ENCODE results near the gene XPOT. TPM values are rescaled to one million over a fixed set of nuclear protein-coding genes. Genes with fewer than 3 reads are reported as not detected.

Gene XPOT
- total and polyA plus RNA-seq, 2 of the 4 experiments (the other 2 are of a cell fraction) = 40.9 to 80.8 TPM

DNA sequence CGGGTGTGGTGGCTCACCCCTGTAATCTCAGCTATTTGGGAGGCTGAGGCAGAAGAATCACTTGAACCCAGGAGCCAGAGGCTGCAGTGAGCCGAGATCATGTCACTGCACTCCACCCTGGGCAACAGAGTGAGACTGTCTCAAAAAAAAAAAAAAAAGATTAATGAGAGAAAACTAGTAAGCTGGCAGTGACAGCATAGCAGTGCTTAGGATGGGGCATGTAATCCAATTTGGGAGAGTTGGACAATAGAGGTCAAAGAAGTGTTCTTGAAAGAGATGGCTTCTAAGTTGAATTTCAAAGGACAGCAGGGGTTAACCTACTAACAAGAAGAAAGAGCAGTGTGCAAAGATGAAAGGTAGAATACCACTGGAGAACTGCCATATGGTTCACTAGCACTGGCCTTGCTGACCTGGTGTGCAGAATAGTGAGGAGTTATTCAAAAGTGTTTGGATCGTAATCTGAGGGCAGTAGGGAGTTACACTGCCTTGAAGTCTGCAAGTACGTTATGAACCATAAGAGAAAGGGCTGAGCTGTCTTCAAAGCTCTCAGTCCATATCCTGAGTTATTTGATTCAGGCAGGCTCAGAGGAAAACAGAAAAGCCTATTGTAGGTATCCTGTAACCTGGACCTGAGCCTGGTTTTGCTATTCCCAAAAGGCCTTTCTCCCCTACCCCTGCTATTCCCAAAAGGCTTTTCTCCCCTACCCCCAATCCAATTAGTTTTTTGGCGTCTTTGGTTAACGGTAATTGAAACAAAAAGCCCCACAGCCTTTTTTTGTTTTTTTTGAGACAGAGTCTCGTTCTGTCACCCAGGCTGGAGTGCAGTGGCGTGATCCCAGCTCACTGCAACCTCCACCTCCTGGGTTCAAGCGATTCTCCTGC is 3.4 kb downstream of the XPOT start:
- Histone ChIP-seq H3K23ac (ENCODE audit: low read depth, low read length) (peak overlapping the region; percentile 23; the same call in 1 of the 2 replicates), H4K91ac (ENCODE audit: insufficient read depth, low read depth, low read length) (no peak overlapping the region), H3K9ac (ENCODE audit: low read depth, low read length) (no peak overlapping the region), H3K79me1 (ENCODE audit: low read depth in 1 of 2, low read length in 2 of 2) (peaks cover 24 to 49% of the 10 kb centered on the region in 2 experiments), H4K20me1 (ENCODE audit: insufficient read depth, low read length) (peaks cover 22% of the 10 kb centered on the region), H2AK9ac (replicated peaks; ENCODE audit: low read depth, low read length, poor library complexity) (no peak overlapping the region), H3K4me1 (ENCODE audit: control insufficient read depth, insufficient read depth, low read length) (peaks cover 5% of the 10 kb centered on the region), H3K56ac (ENCODE audit: extremely low read depth, insufficient read depth, low read length) (no peak overlapping the region), H2AFZ (replicated peaks; ENCODE audit: low read length, poor library complexity) (no peak overlapping the region), H2BK5ac (ENCODE audit: low read depth, low read length, poor library complexity, severe bottlenecking) (no peak overlapping the region), H3K4me3 (ENCODE audit: insufficient read depth, low read depth, low read length) (no peak overlapping the region), H2BK15ac (ENCODE audit: low read depth, low read length) (no peak overlapping the region), H3K9me1 (ENCODE audit: insufficient read depth, low read length) (peaks cover 4% of the 10 kb centered on the region), H3K36me3 (ENCODE audit: control insufficient read depth, insufficient read depth, low read length) (peaks cover 13% of the 10 kb centered on the region), H2BK20ac (ENCODE audit: low read depth, low read length) (no peak overlapping the region), H3K4ac (ENCODE audit: low read depth, low read length) (no peak overlapping the region), H3K4me2 (ENCODE audit: low read depth, low read length) (peak overlapping the region; percentile 14; the same call in 1 of the 2 replicates), H4K8ac (ENCODE audit: low read depth in 2 of 2, low read length in 2 of 2) (0 out of 4 replicates have a peak overlapping the region, but pooled peaks of 1 of the 2 experiments have one; percentile 37), H2BK120ac (ENCODE audit: low read depth, low read length) (no peak overlapping the region), H3K27me3 (ENCODE audit: control insufficient read depth, insufficient read depth, low read length) (no peaks in the 10 kb centered on the region), H3K14ac (replicated peaks; ENCODE audit: low read depth, low read length) (no peak overlapping the region), H2AK5ac (ENCODE audit: low read depth, low read length) (no peak overlapping the region), H3K9me3 (ENCODE audit: control insufficient read depth, insufficient read depth, low read length) (no peaks in the 10 kb centered on the region), H3K27ac (ENCODE audit: insufficient read depth, low read length) (no peak overlapping the region), H3K18ac (ENCODE audit: low read depth, low read length) (no peak overlapping the region), H4K5ac (ENCODE audit: low read depth, low read length) (no peak overlapping the region)
- ChIA-PET CTCF (no interaction called here), POLR2A (ENCODE audit: unreplicated experiment) (interaction anchor here (0.6 kb wide), 1 partner anchor 156 kb away, joined by 3 read pairs; no protein-coding TSS in a partner anchor)
- 89% methylated on average over 4 of the region's 9 CpGs; no CpG with 5 or more reads in 1 of the 2 experiments for WGBS, 2 experiments (ENCODE audit: extremely low coverage in 2 of 2, insufficient read length in 1 of 2)
- TF ChIP-seq RCOR1 (IDR thresholded peaks at IDR 0.05; ENCODE audit: insufficient replicate concordance, low read length) (no peak), POLR2A (IDR thresholded peaks at IDR 0.05; ENCODE audit: low read depth, low read length) (0 out of 2 replicates have a peak, but pooled peaks have one; percentile 29)
- in situ Hi-C loops (cut with MboI; ENCODE audit: low sequenced_read_pairs) = no loop called here
- DNase-seq (no peak), ATAC-seq (ENCODE audit: low read depth) (no peak)
- intact Hi-C loops (cut with micrococcal nuclease) = loop anchor here (5.0 kb wide), 1 partner anchor 580 kb away; no protein-coding TSS in a partner anchor
- no TSS peak for BruUV-seq (replicated peaks)
- dilution Hi-C loops (cut with HindIII; ENCODE audit: low sequenced_read_pairs, unreplicated experiment) = no loop called here
